ENCODE data around the gene ZNF133. TPM values are rescaled to one million over a fixed set of nuclear protein-coding genes. Genes with fewer than 3 reads are reported as not detected.
"Not testable (repeated sequence)": the region's sequence is repeated elsewhere in the genome, so short reads cannot be mapped to it uniquely, and the experiment has no call there.

Gene ZNF133
- polyA plus RNA-seq, 4 donors: 24.2 to 35.4 (median 29.7) TPM

GRCh38 chr20:18279242-18279641 is 9.1 kb upstream of the ZNF133 start:
- DNase-seq (ENCODE audit: low read depth in 4 of 4, low spot score in 2 of 4): no peak

DNA sequence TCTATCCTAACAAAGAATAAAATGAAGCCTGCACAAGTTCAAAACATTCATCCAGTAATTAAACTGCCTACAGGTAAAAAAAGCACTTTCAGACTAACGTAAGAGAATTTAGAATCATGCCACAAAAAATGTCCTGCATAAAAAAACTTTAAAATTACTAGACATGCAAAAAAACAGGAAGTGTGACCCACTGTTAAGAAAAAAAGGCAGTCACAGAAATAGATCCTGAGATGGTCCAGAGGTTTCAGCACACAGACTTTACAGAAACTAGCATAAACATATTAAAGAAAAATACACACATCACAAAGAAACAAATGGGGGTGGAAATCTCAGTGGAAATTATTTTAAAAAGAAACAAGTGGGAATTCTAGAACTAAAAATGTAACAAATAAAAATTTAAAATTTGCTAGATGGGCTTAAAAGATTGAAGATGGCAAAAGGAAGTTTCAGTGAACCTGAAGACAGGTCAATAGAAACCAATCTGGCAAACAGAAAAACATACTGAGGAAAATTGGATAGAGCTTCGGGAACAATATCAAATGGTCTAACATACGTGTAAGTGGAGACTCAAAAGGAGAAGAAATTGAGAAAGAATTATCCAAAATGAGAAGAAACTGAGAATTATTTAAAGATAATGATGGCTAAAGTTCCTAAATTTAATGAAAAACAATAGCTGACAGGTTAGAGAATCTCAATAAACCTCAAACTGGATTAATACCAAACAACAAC is 3.4 kb upstream of the ZNF133 start:
- DNase-seq (ENCODE audit: low read depth in 4 of 4, low spot score in 2 of 4): no peak

DNA sequence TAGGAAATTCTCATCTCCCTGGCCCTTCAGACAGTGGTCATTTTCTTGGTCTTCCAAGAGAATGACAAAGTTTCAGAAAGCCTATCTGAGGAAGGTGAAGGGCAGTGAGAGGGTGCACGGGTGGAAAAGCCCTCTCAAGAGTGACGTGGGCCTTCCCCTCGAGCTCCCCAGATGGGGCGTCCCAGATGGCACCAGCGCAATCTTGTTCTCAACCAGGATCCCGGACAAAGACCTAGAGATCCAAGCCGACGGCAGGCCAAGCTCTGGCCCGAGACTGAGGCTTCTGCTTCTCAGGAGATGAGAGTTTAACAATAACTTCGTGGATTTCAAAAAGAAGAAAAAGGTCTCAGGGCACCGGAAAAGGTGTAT is 797 bp upstream of the ZNF133 start:
- DNase-seq (ENCODE audit: low read depth in 4 of 4, low spot score in 2 of 4): no peak

GRCh38 chr20:18288749-18289267 is 481 bp downstream of the ZNF133 start:
- DNase-seq (ENCODE audit: low read depth in 4 of 4, low spot score in 2 of 4): peak in 1 of 4 donors; percentile 59

DNA sequence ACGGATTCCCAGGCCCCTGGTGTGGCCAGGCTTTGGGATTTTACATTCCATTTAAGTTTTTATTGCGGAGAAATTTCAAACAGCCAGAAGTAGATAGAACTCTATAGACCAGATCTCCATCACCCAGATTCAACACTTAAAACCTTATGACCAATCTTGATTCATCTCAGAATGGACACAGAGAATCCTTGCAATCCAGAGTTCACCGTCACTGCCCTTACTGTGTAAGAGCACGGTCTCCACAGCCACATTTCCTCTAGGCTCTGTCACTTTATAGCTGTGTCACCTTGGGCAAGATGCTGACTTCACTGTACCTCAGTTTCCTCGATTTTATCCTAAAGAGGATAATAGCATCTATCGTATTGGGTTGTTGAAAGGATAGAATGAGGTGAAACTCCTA is 979 bp downstream of the ZNF133 start:
- no peak for DNase-seq (ENCODE audit: low read depth in 4 of 4, low spot score in 2 of 4)

GRCh38 chr20:18299364-18299763 is 11.0 kb downstream of the ZNF133 start:
- DNase-seq (ENCODE audit: low read depth in 4 of 4, low spot score in 2 of 4): no peak

DNA sequence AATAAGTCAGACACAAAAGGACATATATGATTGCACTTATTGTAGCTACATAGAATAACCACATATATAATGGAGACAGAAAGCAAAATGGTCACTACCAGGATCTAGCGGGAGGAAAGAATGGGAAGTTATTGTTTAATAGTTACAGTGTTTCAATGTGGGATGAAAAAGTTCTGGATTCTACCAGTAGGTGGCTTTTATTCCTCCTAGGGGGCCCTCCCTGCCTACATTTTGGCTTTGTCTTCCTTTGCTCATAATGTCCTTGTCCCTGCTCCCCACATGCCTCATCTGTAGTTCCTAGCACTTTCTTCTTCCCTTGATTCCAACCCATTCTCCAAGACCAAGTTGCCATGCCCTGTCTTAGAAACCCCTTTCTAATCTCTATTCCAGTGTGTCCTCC is 16.3 kb downstream of the ZNF133 start:
- DNase-seq (ENCODE audit: low read depth in 4 of 4, low spot score in 2 of 4): no peak

GRCh38 chr20:18307301-18307700 is 19.0 kb downstream of the ZNF133 start:
- no peak for DNase-seq (ENCODE audit: low read depth in 4 of 4, low spot score in 2 of 4)

- no peak for DNase-seq (ENCODE audit: low read depth in 4 of 4, low spot score in 2 of 4)
Observed at GRCh38 chr20:18310051-18310450, 21.7 kb downstream of the ZNF133 start.

- DNase-seq (ENCODE audit: low read depth in 4 of 4, low spot score in 2 of 4): no peak
Observed at GRCh38 chr20:18310592-18310991, 22.3 kb downstream of the ZNF133 start.

GRCh38 chr20:18312723-18313122 is 24.4 kb downstream of the ZNF133 start:
- no peak for DNase-seq (ENCODE audit: low read depth in 4 of 4, low spot score in 2 of 4)

DNA sequence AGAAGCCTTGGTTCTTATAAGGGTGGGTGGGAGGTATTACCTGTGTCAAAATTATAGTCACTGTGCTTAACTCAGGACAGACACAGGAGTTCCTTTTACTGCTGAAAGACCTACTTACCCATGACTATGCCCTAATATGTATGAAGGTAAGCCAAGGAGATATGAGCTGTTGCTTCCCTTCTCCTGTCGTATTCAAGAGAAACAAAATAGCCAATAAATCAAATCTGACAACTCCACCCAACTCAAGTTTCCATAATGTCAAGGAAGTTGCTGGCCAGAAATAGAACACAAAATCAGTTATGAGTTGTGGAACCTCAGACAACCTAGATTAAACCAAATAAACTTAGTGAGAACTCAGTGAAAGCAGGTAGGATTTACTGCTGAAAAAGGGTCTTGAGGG is 25.1 kb downstream of the ZNF133 start:
- no peak for DNase-seq (ENCODE audit: low read depth in 4 of 4, low spot score in 2 of 4)

GRCh38 chr20:18314786-18315406 is 26.6 kb downstream of the ZNF133 start:
- no peak for DNase-seq (ENCODE audit: low read depth in 4 of 4, low spot score in 2 of 4)

DNA sequence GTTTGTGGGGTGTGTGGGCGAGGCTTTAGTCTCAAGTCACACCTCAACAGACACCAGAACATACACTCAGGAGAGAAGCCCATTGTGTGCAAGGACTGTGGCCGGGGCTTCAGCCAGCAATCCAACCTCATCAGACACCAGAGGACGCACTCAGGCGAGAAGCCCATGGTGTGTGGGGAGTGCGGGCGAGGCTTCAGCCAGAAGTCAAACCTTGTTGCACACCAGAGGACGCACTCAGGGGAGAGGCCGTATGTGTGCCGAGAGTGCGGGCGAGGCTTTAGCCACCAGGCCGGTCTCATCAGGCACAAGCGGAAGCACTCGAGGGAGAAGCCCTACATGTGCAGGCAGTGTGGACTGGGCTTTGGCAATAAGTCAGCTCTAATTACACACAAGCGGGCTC is 27.8 kb downstream of the ZNF133 start:
- DNase-seq (ENCODE audit: low read depth in 4 of 4, low spot score in 2 of 4): no peak

- no peak for DNase-seq (ENCODE audit: low read depth in 4 of 4, low spot score in 2 of 4)
Observed at GRCh38 chr20:18321316-18321715, 33.0 kb downstream of the ZNF133 start.

DNA sequence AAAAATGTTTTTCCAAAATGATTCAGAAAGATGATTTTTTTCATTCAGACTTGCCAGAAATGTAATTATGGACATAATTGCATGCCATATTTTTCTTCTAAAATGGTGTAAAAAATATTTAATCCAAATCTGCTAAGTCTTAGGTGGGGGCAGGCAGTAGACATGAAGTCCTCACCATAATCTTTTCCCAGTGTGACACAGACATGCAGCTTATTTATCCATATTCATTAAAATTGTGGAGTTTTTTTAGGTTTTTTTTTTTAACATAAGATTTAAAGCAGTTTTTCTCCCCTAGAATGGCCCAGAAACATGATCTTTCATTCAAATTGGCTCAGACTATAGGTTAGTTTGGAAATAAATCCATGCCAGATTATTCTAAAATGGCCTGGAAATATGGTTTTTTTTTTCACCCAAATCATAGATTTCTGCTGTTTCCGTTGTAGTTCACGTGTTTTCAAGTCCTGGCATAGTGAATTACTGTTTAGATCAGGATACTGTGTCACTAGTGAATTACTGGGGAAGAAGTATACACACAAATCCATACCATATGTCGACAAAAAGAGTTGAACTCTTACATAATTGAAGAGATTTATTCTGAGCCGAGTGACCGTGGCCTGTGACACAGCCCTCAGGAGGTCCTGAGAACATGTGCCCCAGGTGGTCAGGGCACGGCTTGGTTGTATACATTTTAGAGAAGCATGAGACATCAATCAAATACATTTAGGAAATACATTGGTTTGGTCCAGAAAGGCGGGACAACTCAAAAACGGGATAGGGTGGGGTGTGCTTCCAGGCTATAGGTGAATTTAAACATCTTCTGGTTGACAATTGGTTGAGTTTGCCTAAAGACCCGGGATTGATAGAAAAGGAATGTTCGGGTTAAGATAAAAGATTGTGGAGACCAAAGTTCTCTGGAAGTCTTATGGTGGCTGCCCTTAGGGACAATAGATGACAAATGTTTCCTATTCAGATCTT is 33.9 kb downstream of the ZNF133 start:
- no peak for DNase-seq (ENCODE audit: low read depth in 4 of 4, low spot score in 2 of 4)

DNA sequence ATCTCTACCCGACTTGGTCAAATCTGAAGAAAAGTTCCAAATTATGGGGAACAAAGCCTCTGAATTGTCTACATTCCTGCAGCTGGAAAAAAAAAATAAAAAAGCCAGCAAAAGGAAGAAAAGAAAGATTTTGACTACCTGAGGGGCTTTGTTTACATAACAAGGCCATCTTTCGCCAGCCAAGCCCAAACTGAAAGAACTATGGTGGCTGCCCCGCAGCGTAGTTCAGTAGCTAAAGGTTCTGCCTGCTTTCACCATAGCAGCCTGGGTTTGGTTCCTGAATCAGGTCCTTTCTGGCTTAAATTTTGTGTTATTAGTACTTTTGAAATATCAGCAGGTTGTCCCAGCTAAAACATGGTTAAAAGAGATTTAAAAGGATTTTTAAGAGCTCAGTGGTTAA is 35.4 kb downstream of the ZNF133 start:
- no peak for DNase-seq (ENCODE audit: low read depth in 4 of 4, low spot score in 2 of 4)

DNA sequence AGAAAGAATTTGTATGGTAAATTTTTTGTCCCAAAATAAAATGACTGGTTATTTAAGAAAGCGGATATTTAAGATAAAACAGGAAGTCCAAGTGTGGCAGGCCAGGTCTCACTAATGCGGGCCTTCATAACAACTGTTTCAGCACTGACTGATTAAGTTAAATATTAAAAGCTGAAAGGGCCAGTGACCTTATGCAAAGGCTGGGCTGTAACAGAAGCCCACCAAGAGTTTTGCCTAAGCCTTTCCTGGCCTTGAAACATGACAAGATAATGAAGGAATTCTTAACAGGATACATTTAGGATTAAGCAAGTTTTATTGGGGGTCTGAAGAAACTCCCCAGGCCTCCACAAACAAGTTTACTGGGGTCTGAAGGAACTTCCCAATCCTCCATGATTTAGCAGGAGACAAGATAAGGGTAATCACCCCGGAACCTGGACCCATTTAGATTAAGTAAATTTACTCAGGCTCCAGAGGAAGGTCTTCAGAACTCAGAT is 36.3 kb downstream of the ZNF133 start:
- no peak for DNase-seq (ENCODE audit: low read depth in 4 of 4, low spot score in 2 of 4)

DNA sequence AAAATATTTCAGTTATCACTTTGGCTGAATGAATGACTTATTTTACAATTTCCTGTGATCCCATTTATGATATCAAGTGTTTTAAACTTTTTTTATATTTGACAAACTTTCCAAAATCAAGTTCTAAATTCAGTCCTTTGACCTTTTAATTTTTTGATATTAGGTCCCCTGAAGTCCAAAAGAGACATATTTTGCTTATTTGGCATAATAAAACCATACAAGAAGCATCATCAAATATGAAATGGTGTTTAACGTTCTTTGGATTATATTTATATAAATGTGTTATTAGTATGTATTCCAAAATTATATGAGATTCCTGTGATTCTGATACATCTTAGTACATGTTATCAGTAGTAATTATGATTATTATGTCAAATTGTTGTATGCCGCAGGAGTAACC is 38.7 kb downstream of the ZNF133 start:
- no peak for DNase-seq (ENCODE audit: low read depth in 4 of 4, low spot score in 2 of 4)

GRCh38 chr20:18331694-18332093 is 43.4 kb downstream of the ZNF133 start:
- no peak for DNase-seq (ENCODE audit: low read depth in 4 of 4, low spot score in 2 of 4)

DNA sequence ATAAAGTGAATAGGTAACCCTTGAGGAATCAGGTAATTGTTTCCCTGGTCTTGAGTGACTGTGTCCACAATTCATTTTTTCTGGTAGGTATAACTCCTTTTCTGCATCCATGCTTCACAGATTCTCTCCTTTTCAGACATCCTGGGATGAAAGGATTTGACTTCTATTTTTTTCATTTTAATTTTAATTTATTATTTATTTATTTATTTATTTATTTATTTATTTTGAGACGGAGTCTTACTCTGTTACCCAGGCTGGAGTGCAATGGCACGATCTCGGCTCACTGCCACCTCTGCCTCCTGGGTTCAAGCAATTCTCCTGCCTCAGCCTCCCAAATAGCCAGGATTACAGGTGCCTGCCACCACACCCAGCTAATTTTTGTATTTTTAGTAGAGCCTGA is 61.4 kb downstream of the ZNF133 start:
- not testable (repeated sequence) for DNase-seq (ENCODE audit: low read depth in 4 of 4, low spot score in 2 of 4)
